GM23338 (cell line): ENCODE results near the gene DPH6. TPM values are rescaled to one million over a fixed set of nuclear protein-coding genes. Genes with fewer than 3 reads are reported as not detected.

ENCODE experiments used
- ATAC-seq: fragments of 200-7000 bp; cut with Tn5 transposase; 3 replicates; pipeline ENCODE4 v1.9.1; 2020
- DNase-seq: peaks from one replicate; pipeline ENCODE4 v3.0.0-alpha.2; 2015; ENCODE audit warnings: low spot score
- H2AFZ ChIP-seq: fragments of 200-600 bp; sonication (generic); 2 replicates; pipeline ENCODE4 v1.8.0; 2016; ENCODE audit warnings: antibody characterized with exemption, mild to moderate bottlenecking, moderate library complexity
- H3F3A ChIP-seq: fragments of 200-600 bp; sonication (generic); replicated peaks from 2 replicates; pipeline ENCODE4 v1.8.0; 2017; ENCODE audit warnings: antibody characterized with exemption, mixed run types, low read depth
- H3K27ac ChIP-seq: fragments of 200-600 bp; sonication (generic); 2 replicates; pipeline ENCODE4 v1.6.1; 2016; ENCODE audit warnings: low read depth
- H3K27me3 ChIP-seq: fragments of 200-600 bp; sonication (generic); 2 replicates; pipeline ENCODE4 v1.8.0; 2016; ENCODE audit warnings: mild to moderate bottlenecking, mixed run types, moderate library complexity; ENCODE audit not compliant: insufficient read depth
- H3K36me3 ChIP-seq: fragments of 200-600 bp; sonication (generic); 2 replicates; pipeline ENCODE4 v1.8.0; 2016; ENCODE audit warnings: mild to moderate bottlenecking; ENCODE audit not compliant: insufficient read depth
- H3K4me1 ChIP-seq: fragments of 200-600 bp; sonication (generic); 2 replicates; pipeline ENCODE4 v1.8.0; 2016; ENCODE audit warnings: mild to moderate bottlenecking, moderate library complexity; ENCODE audit not compliant: insufficient read depth
- H3K4me2 ChIP-seq: fragments of 200-600 bp; sonication (generic); 2 replicates; pipeline ENCODE4 v1.7.1; 2017; ENCODE audit warnings: mixed run types
- H3K4me3 ChIP-seq: fragments of 200-600 bp; sonication (generic); 2 replicates; pipeline ENCODE4 v1.6.1; 2016; ENCODE audit warnings: mixed run types
- H3K79me2 ChIP-seq: fragments of 200-600 bp; sonication (generic); replicated peaks from 2 replicates; pipeline ENCODE4 v1.8.0; 2017; ENCODE audit warnings: mild to moderate bottlenecking; ENCODE audit not compliant: insufficient read depth
- H3K9me2 ChIP-seq: fragments of 200-600 bp; sonication (generic); 2 replicates; pipeline ENCODE4 v1.8.0; 2017; ENCODE audit not compliant: insufficient read depth
- H4K20me1 ChIP-seq: fragments of 200-600 bp; sonication (generic); replicated peaks from 2 replicates; pipeline ENCODE4 v1.8.0; 2017; ENCODE audit warnings: mild to moderate bottlenecking; ENCODE audit not compliant: insufficient read depth
- H3K27ac Mint-ChIP-seq: 2 replicates; pipeline ENCODE4 v1.8.0; 2020; ENCODE audit warnings: inconsistent platforms, mild to moderate bottlenecking, moderate library complexity, mixed read lengths
- H3K27me3 Mint-ChIP-seq: 3 replicates; pipeline ENCODE4 v1.8.0; 2022; ENCODE audit warnings: low read depth, mild to moderate bottlenecking, moderate library complexity, mixed read lengths, inconsistent platforms; ENCODE audit not compliant: insufficient read depth, poor library complexity
- H3K36me3 Mint-ChIP-seq: 3 replicates; pipeline ENCODE4 v1.8.0; 2021; ENCODE audit warnings: low read depth, mild to moderate bottlenecking, inconsistent platforms, moderate library complexity, mixed read lengths
- H3K4me1 Mint-ChIP-seq: 3 replicates; pipeline ENCODE4 v1.8.0; 2020; ENCODE audit warnings: mild to moderate bottlenecking, inconsistent platforms, mixed read lengths
- H3K4me3 Mint-ChIP-seq: 3 replicates; pipeline ENCODE4 v1.8.0; 2021; ENCODE audit warnings: moderate library complexity, mild to moderate bottlenecking, inconsistent platforms, mixed read lengths
- H3K9me3 Mint-ChIP-seq: 3 replicates; pipeline ENCODE4 v1.8.0; 2020; ENCODE audit warnings: moderate library complexity, mild to moderate bottlenecking, inconsistent platforms, mixed read lengths
- ETS1 ChIP-seq: IDR thresholded peaks from 2 replicates; pipeline ENCODE4 v1.6.1; 2016; ENCODE audit warnings: antibody characterized with exemption
- JUNB ChIP-seq: IDR thresholded peaks from one replicate; pipeline ENCODE4 v1.6.1; 2016; ENCODE audit warnings: antibody characterized with exemption; ENCODE audit not compliant: unreplicated experiment
- REST ChIP-seq: IDR thresholded peaks from one replicate; pipeline ENCODE4 v1.6.1; 2018; ENCODE audit warnings: antibody characterized with exemption; ENCODE audit not compliant: unreplicated experiment
- STAT1 ChIP-seq: IDR thresholded peaks from one replicate; pipeline ENCODE4 v1.6.1; 2016; ENCODE audit warnings: antibody characterized with exemption; ENCODE audit not compliant: unreplicated experiment
- ZNF462 ChIP-seq: fragments of 250-450 bp; sonication (Bioruptor Pico); IDR thresholded peaks from 2 replicates; pipeline ENCODE4 v1.5.0; 2020; ENCODE audit warnings: mild to moderate bottlenecking, moderate library complexity
- polyA plus RNA-seq: library from polyadenylated mRNA; unstranded; fragments of >200 nt; fragmentation: Nextera tagmentation; extraction: Ambion mirVana; gene quantifications from 2 replicates; pipeline ENCODE4 v1.2.1, GENCODE V29; 2016
- total RNA-seq: library from RNA; depleted of rRNA; stranded (reverse); fragments of >200 nt; shearing (Covaris generic); gene quantifications from 2 replicates; pipeline ENCODE4 v1.2.3, GENCODE V29; 2014

The DPH6 gene
- total and polyA plus RNA-seq, 2 experiments from 2014 or later = 37.9 to 46.9 TPM

GRCh38 chr15:35557544-35557943 is 11.6 kb upstream of the DPH6 start (continued):
- no peak for TF ChIP-seq ZNF462
- no peak for TF ChIP-seq STAT1
- no peak for TF ChIP-seq JUNB

- ATAC-seq (no peak), DNase-seq (no peak)
- no peaks in the 10 kb centered on the region for H3F3A ChIP-seq
- Mint-ChIP-seq H3K4me1 (peaks cover 9% of the 10 kb centered on the region), H3K27me3 (no peaks in the 10 kb centered on the region), H3K4me3 (no peak overlapping the region), H3K36me3 (no peaks in the 10 kb centered on the region), H3K27ac (no peak overlapping the region), H3K9me3 (no peaks in the 10 kb centered on the region)
- H3K27ac ChIP-seq = no peak overlapping the region
- no peak overlapping the region for H3K4me2 ChIP-seq
- no peaks in the 10 kb centered on the region for H3K4me1 ChIP-seq
- H3K4me3 ChIP-seq = no peak overlapping the region
- H2AFZ ChIP-seq = no peak overlapping the region
- no peaks in the 10 kb centered on the region for H3K79me2 ChIP-seq
- H4K20me1 ChIP-seq = no peaks in the 10 kb centered on the region
- H3K9me2 ChIP-seq = no peaks in the 10 kb centered on the region
- H3K36me3 ChIP-seq = no peaks in the 10 kb centered on the region
- no peaks in the 10 kb centered on the region for H3K27me3 ChIP-seq
- no peak for TF ChIP-seq ETS1
- no peak for TF ChIP-seq ZNF462
- TF ChIP-seq REST = no peak
- TF ChIP-seq STAT1 = no peak
These were observed 11.0 kb upstream of the DPH6 start for GRCh38 chr15:35557012-35557411.
